Activated CD4-positive, alpha-beta T cell treated with anti-CD3 and anti-CD28 coated beads, Interleukin-2, amount 10 ng/mL, durations not matched to agents 24 days and 14 days (primary cell): ENCODE measurements around the gene SNX4. TPM values are rescaled to one million over a fixed set of nuclear protein-coding genes. Genes with fewer than 3 reads are reported as not detected.

ENCODE experiments used
- DNase-seq: peaks from one replicate; pipeline ENCODE4 v3.0.0; 2022
- H3K27ac Mint-ChIP-seq: one replicate; pipeline ENCODE4 v1.8.0; 2022; ENCODE audit warnings: mild to moderate bottlenecking, mixed read lengths
- H3K27me3 Mint-ChIP-seq: one replicate; pipeline ENCODE4 v1.8.0; 2022; ENCODE audit warnings: mixed read lengths
- H3K36me3 Mint-ChIP-seq: one replicate; pipeline ENCODE4 v1.8.0; 2022; ENCODE audit warnings: low read depth, mild to moderate bottlenecking, mixed read lengths
- H3K4me1 Mint-ChIP-seq: one replicate; pipeline ENCODE4 v1.8.0; 2021; ENCODE audit warnings: mixed read lengths
- H3K4me3 Mint-ChIP-seq: one replicate; pipeline ENCODE4 v1.8.0; 2022; ENCODE audit warnings: mild to moderate bottlenecking, moderate library complexity, mixed read lengths
- H3K9me3 Mint-ChIP-seq: one replicate; pipeline ENCODE4 v1.8.0; 2021; ENCODE audit warnings: mixed read lengths
- intact Hi-C: fragments of 100-400 bp; cut with micrococcal nuclease; formaldehyde crosslinking; loops from one replicate; pipeline ENCODE4 v1.15.1; 2023
- total RNA-seq: library from RNA; stranded (reverse); gene quantifications from 2 replicates; pipeline ENCODE4 v1.2.3, GENCODE V29; 2022

The SNX4 gene
- total RNA-seq, 1 donor from 2014 or later: 45.3 TPM

DNA sequence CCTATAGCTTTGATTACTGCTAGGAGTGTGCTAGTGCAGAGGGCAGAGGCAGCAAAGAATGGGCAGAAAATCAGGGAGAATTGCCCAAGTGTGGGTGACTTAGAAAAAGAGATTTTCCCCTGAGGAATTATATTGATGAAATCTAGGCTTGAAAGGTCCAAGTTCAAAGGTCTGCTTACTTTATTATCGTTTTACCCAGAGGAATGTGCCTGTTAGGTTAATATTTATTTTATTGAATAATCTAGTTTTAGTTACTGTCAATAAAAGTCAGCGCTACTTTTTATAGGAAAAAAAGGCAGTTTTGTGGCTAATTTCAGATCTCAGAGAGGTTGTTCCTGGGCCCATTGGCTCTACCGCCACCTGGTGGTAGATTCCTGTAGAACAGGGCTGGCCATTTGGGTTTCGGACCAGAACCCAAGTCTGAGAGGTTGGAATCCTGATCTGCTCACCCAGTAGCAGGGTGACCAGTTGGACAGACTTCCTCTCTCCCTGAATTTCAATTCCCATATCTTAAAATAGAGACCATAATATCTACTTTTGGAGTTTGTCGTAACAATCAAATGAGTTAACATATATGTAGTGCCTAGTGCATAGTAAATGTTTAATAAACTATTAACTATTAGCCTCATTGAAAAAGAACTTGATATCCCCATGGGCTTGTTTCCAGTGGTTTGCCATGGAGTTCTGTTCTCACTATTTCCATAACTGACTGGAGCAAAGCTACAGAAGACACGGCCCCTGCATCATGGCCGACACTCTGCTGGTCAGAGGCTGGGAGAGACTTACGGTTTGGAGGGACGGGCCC lies 82.2 kb downstream of the SNX4 start:
- H3K27me3 Mint-ChIP-seq: peaks cover 5% of the 10 kb centered on the region
- no peak overlapping the region for H3K4me3 Mint-ChIP-seq
- peaks cover under 1% of the 10 kb centered on the region for H3K36me3 Mint-ChIP-seq
- peak; percentile 90 for DNase-seq
- no peaks in the 10 kb centered on the region for H3K4me1 Mint-ChIP-seq
- no peaks in the 10 kb centered on the region for H3K9me3 Mint-ChIP-seq
- intact Hi-C loops: loop anchor here (1.0 to 5.0 kb wide), 4 partner anchors 149 to 510 kb away; no protein-coding TSS in a partner anchor
- no peak overlapping the region for H3K27ac Mint-ChIP-seq

- H3K4me3 Mint-ChIP-seq: no peak overlapping the region
- peaks cover 5% of the 10 kb centered on the region for H3K27me3 Mint-ChIP-seq
- no peak overlapping the region for H3K27ac Mint-ChIP-seq
- H3K36me3 Mint-ChIP-seq: no peaks in the 10 kb centered on the region
- no peaks in the 10 kb centered on the region for H3K4me1 Mint-ChIP-seq
- H3K9me3 Mint-ChIP-seq: no peaks in the 10 kb centered on the region
- intact Hi-C loops: loop anchor here (5.0 kb wide), 2 partner anchors 150 to 285 kb away; no protein-coding TSS in a partner anchor
- no peak for DNase-seq
Measured at GRCh38 chr3:125436921-125437320, 83.1 kb downstream of the SNX4 start.

GRCh38 chr3:125435231-125435630 lies 84.8 kb downstream of the SNX4 start:
- Mint-ChIP-seq H3K27me3 (peaks cover 7% of the 10 kb centered on the region), H3K27ac (no peak overlapping the region), H3K9me3 (no peaks in the 10 kb centered on the region), H3K4me1 (no peaks in the 10 kb centered on the region), H3K36me3 (no peaks in the 10 kb centered on the region), H3K4me3 (no peak overlapping the region)
- DNase-seq: no peak
- intact Hi-C loops: loop anchor here (5.0 kb wide), 2 partner anchors 152 to 283 kb away; no protein-coding TSS in a partner anchor

GRCh38 chr3:125434582-125435011 lies 85.4 kb downstream of the SNX4 start:
- intact Hi-C loops: loop anchor here (5.0 kb wide), 2 partner anchors 153 to 282 kb away; no protein-coding TSS in a partner anchor
- H3K27ac Mint-ChIP-seq: no peak overlapping the region
- DNase-seq: no peak
- H3K27me3 Mint-ChIP-seq: peaks cover 7% of the 10 kb centered on the region
- no peaks in the 10 kb centered on the region for H3K4me1 Mint-ChIP-seq
- H3K36me3 Mint-ChIP-seq: no peaks in the 10 kb centered on the region
- H3K9me3 Mint-ChIP-seq: no peaks in the 10 kb centered on the region
- H3K4me3 Mint-ChIP-seq: no peak overlapping the region

DNA sequence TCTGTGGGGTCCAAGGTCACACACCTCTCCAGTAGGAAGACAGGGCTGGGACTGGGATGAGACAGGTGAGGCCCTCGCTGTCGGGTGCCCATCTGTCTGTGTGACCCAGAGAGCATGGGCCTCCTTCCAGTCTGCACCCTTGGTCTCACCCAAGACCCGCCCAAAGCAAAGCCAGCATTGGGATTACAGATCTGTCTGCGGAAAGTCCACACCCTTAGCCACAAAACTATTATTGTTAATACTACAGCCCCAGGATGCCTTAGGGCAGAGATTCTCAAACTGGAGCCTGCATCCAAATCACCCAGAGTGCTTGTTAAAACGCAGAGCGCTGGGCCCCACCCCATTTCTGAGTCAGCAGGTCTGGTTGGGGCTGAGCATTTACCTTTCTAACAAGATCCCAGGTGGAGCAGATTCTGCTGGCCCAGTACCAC lies 86.4 kb downstream of the SNX4 start:
- Mint-ChIP-seq H3K4me3 (no peak overlapping the region), H3K27me3 (peaks cover 5% of the 10 kb centered on the region), H3K9me3 (no peaks in the 10 kb centered on the region), H3K27ac (no peak overlapping the region), H3K4me1 (no peaks in the 10 kb centered on the region), H3K36me3 (no peaks in the 10 kb centered on the region)
- no peak for DNase-seq
- intact Hi-C loops: no loop called here

- Mint-ChIP-seq H3K36me3 (no peaks in the 10 kb centered on the region), H3K4me3 (no peak overlapping the region), H3K9me3 (no peaks in the 10 kb centered on the region), H3K4me1 (no peaks in the 10 kb centered on the region), H3K27ac (no peak overlapping the region), H3K27me3 (peaks cover 2% of the 10 kb centered on the region)
- intact Hi-C loops: no loop called here
- no peak for DNase-seq
Measured at GRCh38 chr3:125433091-125433534, 86.9 kb downstream of the SNX4 start.

DNA sequence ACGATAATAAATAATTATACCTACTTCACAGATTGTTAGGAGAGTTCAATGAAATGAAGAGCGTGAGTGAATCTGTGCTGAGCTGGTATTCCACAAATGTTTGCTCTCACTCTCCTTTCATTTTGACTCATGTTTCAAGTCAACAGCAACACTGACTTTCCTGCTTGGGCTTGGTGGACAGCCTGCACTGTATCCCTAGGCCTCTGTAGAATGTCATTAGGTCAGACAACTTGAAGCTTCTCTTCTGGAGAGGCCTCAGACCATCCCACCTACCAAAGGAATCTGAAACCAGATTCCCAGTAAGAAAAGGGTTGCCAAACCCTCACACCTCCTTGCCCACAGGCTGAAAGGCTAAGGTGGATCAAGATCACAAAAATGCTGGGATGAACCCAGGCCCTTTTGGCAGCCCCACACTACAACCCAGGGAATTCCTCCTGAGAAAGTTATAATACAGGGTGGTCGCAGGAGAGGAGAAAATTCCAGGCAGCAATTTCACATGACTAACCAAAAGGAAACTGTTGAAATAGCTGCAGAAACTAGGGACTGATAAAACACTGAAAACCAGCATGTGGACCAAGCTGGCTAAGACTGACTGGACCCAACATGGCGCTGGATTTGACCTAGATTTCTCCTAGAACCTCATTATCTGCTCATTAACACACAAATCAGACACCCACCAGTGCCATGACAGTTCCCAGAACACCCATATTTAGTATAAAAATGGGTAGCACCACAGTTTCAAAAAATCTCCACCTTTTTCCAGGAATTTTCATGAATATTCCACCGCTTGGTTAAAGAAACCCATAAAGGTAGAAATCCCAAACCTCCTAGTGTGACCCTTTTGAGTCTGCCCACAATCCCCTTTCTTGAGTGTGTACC lies 87.9 kb downstream of the SNX4 start:
- H3K4me3 Mint-ChIP-seq: no peak overlapping the region
- no peaks in the 10 kb centered on the region for H3K9me3 Mint-ChIP-seq
- H3K27ac Mint-ChIP-seq: no peak overlapping the region
- H3K36me3 Mint-ChIP-seq: no peaks in the 10 kb centered on the region
- peaks cover 2% of the 10 kb centered on the region for H3K27me3 Mint-ChIP-seq
- no peak for DNase-seq
- intact Hi-C loops: no loop called here
- no peaks in the 10 kb centered on the region for H3K4me1 Mint-ChIP-seq

DNA sequence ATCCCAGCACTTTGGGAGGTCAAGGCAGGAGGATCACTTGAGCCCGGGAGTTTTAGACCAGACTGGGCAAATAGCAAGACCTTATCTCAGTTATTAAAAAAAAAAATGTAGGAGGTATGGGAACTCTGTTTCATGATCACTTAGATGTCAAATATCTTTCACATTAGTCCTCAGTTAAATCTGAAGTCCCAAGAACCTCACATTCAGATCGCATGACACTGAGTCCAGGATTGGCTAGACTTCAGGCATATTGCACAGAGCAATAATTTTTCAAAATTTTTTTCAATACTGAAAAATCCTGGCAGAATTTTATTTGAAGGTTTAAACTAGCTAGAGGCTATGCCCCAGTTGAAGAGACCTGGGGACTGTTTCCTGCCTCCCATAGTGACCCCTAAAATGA lies 88.6 kb downstream of the SNX4 start:
- no peak overlapping the region for H3K4me3 Mint-ChIP-seq
- no peaks in the 10 kb centered on the region for H3K36me3 Mint-ChIP-seq
- H3K4me1 Mint-ChIP-seq: no peaks in the 10 kb centered on the region
- H3K27ac Mint-ChIP-seq: no peak overlapping the region
- H3K9me3 Mint-ChIP-seq: no peaks in the 10 kb centered on the region
- DNase-seq: no peak
- H3K27me3 Mint-ChIP-seq: peaks cover 2% of the 10 kb centered on the region
- intact Hi-C loops: no loop called here

GRCh38 chr3:125428216-125428830 lies 91.7 kb downstream of the SNX4 start:
- Mint-ChIP-seq H3K27me3 (peaks cover 4% of the 10 kb centered on the region), H3K27ac (no peak overlapping the region)
- intact Hi-C loops: no loop called here

DNA sequence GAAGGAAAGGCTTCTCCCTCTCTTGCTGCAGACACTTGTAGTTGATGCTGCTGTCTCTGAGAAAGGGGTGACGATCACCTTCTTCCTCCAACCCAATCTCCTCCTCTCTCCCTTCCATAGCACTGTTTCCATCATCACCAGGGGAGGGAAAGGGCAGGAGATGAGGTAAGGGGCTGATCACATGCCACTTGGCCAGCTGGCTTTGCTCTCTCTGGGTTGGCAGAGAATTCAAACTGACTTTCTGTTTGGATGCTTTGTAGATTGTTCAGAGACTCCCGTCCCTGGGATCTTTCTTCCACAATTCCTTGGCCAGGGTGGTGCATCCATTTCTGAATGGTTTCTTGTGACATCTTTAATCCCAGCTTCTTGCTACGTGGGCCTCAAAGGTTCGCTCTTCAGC lies 101.7 kb downstream of the SNX4 start:
- no peak overlapping the region for H3K27ac Mint-ChIP-seq
- DNase-seq: no peak
- peaks cover 4% of the 10 kb centered on the region for H3K9me3 Mint-ChIP-seq
- intact Hi-C loops: no loop called here
- H3K36me3 Mint-ChIP-seq: no peaks in the 10 kb centered on the region
- H3K4me3 Mint-ChIP-seq: no peak overlapping the region
- peaks cover 8% of the 10 kb centered on the region for H3K27me3 Mint-ChIP-seq
- no peaks in the 10 kb centered on the region for H3K4me1 Mint-ChIP-seq

More at GRCh38 chr3:125428216-125428830, 91.7 kb downstream of the SNX4 start:
- H3K4me1 Mint-ChIP-seq: no peaks in the 10 kb centered on the region
- no peaks in the 10 kb centered on the region for H3K9me3 Mint-ChIP-seq
- H3K4me3 Mint-ChIP-seq: no peak overlapping the region
- H3K36me3 Mint-ChIP-seq: no peaks in the 10 kb centered on the region
- DNase-seq: no peak

GRCh38 chr3:125416235-125416634 lies 103.8 kb downstream of the SNX4 start:
- intact Hi-C loops: no loop called here
- no peak for DNase-seq

GRCh38 chr3:125414669-125415068 lies 105.3 kb downstream of the SNX4 start:
- peaks cover 20% of the 10 kb centered on the region for H3K27me3 Mint-ChIP-seq
- H3K9me3 Mint-ChIP-seq: peaks cover 3% of the 10 kb centered on the region
- intact Hi-C loops: no loop called here
- H3K4me1 Mint-ChIP-seq: no peaks in the 10 kb centered on the region
- no peak for DNase-seq
- no peaks in the 10 kb centered on the region for H3K36me3 Mint-ChIP-seq
- no peak overlapping the region for H3K4me3 Mint-ChIP-seq
- no peak overlapping the region for H3K27ac Mint-ChIP-seq

More at GRCh38 chr3:125416235-125416634, 103.8 kb downstream of the SNX4 start:
- Mint-ChIP-seq H3K4me3 (no peak overlapping the region), H3K4me1 (no peaks in the 10 kb centered on the region), H3K27me3 (peaks cover 14% of the 10 kb centered on the region), H3K27ac (no peak overlapping the region), H3K9me3 (peaks cover 4% of the 10 kb centered on the region), H3K36me3 (no peaks in the 10 kb centered on the region)

DNA sequence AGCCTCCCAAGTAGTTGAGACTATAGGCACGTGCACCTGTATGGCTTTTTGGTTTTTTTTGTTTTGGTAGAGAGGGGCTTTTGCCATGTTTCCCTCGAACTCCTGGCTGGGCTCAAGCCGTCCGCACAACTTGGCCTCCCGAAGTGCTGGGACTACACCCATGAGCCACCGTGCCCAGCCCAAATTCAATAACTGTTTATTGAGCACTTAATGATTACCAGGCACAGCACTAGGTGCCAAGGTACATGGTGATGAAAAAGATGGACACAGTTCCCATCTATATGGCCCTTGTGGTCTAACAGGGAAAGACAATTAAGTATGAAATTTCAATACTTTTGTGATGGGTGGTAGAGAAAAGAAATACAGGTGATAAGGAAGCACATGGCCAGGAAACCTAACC lies 109.1 kb downstream of the SNX4 start:
- Mint-ChIP-seq H3K4me3 (no peak overlapping the region), H3K9me3 (no peaks in the 10 kb centered on the region), H3K36me3 (no peaks in the 10 kb centered on the region), H3K4me1 (peaks cover 4% of the 10 kb centered on the region), H3K27ac (no peak overlapping the region), H3K27me3 (peaks cover 23% of the 10 kb centered on the region)
- intact Hi-C loops: no loop called here
- DNase-seq: no peak
